Measurements from ENCODE around the gene SAA1.
"Not testable (repeated sequence)": the region's sequence is repeated elsewhere in the genome, so short reads cannot be mapped to it uniquely, and the experiment has no call there.

The SAA1 gene

GRCh38 chr11:18253233-18253632, 12.8 kb upstream of the SAA1 start:
- no peak for TF ChIP-seq CTCF (IDR thresholded peaks at IDR 0.05; ENCODE audit: low read depth, low read length)
- Histone ChIP-seq H3K27me3 (ENCODE audit: insufficient read depth, low read depth, severe bottlenecking) (no peaks in the 10 kb centered on the region), H3K4me3 (ENCODE audit: low read depth, low read length) (no peak overlapping the region), H3K36me3 (no peaks in the 10 kb centered on the region), H3K27ac (no peak overlapping the region), H3K9me3 (ENCODE audit: severe bottlenecking) (no peaks in the 10 kb centered on the region)
- no peak for DNase-seq

GRCh38 chr11:18253778-18254338, 12.2 kb upstream of the SAA1 start:
- no peak for TF ChIP-seq CTCF (IDR thresholded peaks at IDR 0.05; ENCODE audit: low read depth, low read length)
- Histone ChIP-seq H3K36me3 (no peaks in the 10 kb centered on the region), H3K9me3 (ENCODE audit: severe bottlenecking) (no peaks in the 10 kb centered on the region), H3K27me3 (ENCODE audit: insufficient read depth, low read depth, severe bottlenecking) (no peaks in the 10 kb centered on the region), H3K27ac (no peak overlapping the region), H3K4me3 (ENCODE audit: low read depth, low read length) (no peak overlapping the region)
- no peak for DNase-seq

GRCh38 chr11:18254781-18255361, 11.2 kb upstream of the SAA1 start:
- H3K9me3 ChIP-seq (ENCODE audit: severe bottlenecking): no peaks in the 10 kb centered on the region
- H3K36me3 ChIP-seq: no peaks in the 10 kb centered on the region
- no peak overlapping the region for H3K27ac ChIP-seq
- H3K27me3 ChIP-seq (ENCODE audit: insufficient read depth, low read depth, severe bottlenecking): no peaks in the 10 kb centered on the region
- TF ChIP-seq CTCF (IDR thresholded peaks at IDR 0.05; ENCODE audit: low read depth, low read length): no peak
- no peak for DNase-seq
- no peak overlapping the region for H3K4me3 ChIP-seq (ENCODE audit: low read depth, low read length)

GRCh38 chr11:18259259-18259658, 6.8 kb upstream of the SAA1 start:
- no peak overlapping the region for H3K4me3 ChIP-seq (ENCODE audit: low read depth, low read length)
- TF ChIP-seq CTCF (IDR thresholded peaks at IDR 0.05; ENCODE audit: low read depth, low read length): no peak
- H3K27me3 ChIP-seq (ENCODE audit: insufficient read depth, low read depth, severe bottlenecking): no peaks in the 10 kb centered on the region
- DNase-seq: no peak
- no peaks in the 10 kb centered on the region for H3K9me3 ChIP-seq (ENCODE audit: severe bottlenecking)
- H3K36me3 ChIP-seq: no peaks in the 10 kb centered on the region
- no peak overlapping the region for H3K27ac ChIP-seq

GRCh38 chr11:18261721-18262120, 4.3 kb upstream of the SAA1 start:
- H3K9me3 ChIP-seq (ENCODE audit: severe bottlenecking): no peaks in the 10 kb centered on the region
- H3K36me3 ChIP-seq: no peaks in the 10 kb centered on the region
- DNase-seq: no peak
- H3K27me3 ChIP-seq (ENCODE audit: insufficient read depth, low read depth, severe bottlenecking): no peaks in the 10 kb centered on the region
- no peak overlapping the region for H3K4me3 ChIP-seq (ENCODE audit: low read depth, low read length)
- H3K27ac ChIP-seq: no peak overlapping the region
- no peak for TF ChIP-seq CTCF (IDR thresholded peaks at IDR 0.05; ENCODE audit: low read depth, low read length)

GRCh38 chr11:18262681-18263350, 3.2 kb upstream of the SAA1 start:
- not testable (repeated sequence) for H3K4me3 ChIP-seq (ENCODE audit: low read depth, low read length); H3K9me3 ChIP-seq (ENCODE audit: severe bottlenecking); DNase-seq; H3K27ac ChIP-seq; H3K36me3 ChIP-seq; H3K27me3 ChIP-seq (ENCODE audit: insufficient read depth, low read depth, severe bottlenecking)
